OCI-LY1 (cell line): Measurements from ENCODE around the gene COL9A3.

ENCODE experiments used
- EZH2 ChIP-seq: fragments of 200-600 bp; sonication (generic), shearing (Covaris generic); IDR thresholded peaks from 2 replicates; pipeline ENCODE4 v1.8.0; 2017; ENCODE audit warnings: borderline replicate concordance, mixed run types, mild to moderate bottlenecking, antibody characterized with exemption, low read length, moderate library complexity, mixed read lengths
- TF ChIP-seq, protein P1 (sequence below): fragments of 200-600 bp; sonication (generic), shearing (Covaris generic); IDR thresholded peaks from 2 replicates; pipeline ENCODE4 v1.5.1; 2017; ENCODE audit warnings: mild to moderate bottlenecking, antibody characterized with exemption, low read length, moderate library complexity, mixed read lengths

DNA sequence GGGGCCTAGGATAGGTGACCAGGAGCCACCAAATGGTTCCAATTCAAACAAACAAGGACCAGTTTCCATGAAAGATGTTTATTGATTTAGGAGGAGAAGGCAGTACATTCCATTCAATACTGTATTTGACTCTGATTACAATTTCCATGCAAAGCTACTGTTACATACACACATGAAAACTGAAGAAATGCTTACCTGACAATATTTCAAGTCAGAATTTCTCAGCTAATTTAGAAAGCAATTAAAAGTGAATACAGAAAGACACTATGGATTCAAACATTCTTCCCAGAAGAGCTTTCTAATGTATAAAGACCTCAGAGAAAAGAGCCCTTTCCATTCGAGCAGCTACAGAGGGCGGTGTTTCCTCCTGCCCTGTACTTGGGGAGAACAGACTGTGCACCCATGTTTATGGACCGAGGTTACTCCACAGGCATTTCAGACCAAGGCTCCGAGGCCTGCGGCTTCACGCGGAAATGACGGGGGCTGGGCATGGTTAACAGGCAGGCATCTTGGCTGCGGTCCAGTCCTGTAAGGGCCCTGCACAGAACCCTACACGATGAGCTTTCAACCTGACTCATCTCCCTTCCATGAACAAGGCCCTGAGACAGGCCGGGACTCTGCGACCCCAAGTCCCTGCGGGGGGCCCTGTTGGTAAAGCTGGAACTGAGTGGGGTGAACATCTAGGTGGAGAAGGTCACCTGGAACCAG lies 70.5 kb downstream of the COL9A3 start:
- no peak for TF ChIP-seq EZH2
- TF ChIP-seq, protein P1, sequence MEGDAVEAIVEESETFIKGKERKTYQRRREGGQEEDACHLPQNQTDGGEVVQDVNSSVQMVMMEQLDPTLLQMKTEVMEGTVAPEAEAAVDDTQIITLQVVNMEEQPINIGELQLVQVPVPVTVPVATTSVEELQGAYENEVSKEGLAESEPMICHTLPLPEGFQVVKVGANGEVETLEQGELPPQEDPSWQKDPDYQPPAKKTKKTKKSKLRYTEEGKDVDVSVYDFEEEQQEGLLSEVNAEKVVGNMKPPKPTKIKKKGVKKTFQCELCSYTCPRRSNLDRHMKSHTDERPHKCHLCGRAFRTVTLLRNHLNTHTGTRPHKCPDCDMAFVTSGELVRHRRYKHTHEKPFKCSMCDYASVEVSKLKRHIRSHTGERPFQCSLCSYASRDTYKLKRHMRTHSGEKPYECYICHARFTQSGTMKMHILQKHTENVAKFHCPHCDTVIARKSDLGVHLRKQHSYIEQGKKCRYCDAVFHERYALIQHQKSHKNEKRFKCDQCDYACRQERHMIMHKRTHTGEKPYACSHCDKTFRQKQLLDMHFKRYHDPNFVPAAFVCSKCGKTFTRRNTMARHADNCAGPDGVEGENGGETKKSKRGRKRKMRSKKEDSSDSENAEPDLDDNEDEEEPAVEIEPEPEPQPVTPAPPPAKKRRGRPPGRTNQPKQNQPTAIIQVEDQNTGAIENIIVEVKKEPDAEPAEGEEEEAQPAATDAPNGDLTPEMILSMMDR = no peak
